ENCODE measurements around the gene DUSP8.

- TF ChIP-seq CTCF (IDR thresholded peaks at IDR 0.05) (no peak), POLR2A (IDR thresholded peaks at IDR 0.05) (no peak), EP300 (IDR thresholded peaks at IDR 0.05) (no peak)
These were observed 22.4 kb downstream of the DUSP8 start for GRCh38 chr11:1549338-1550330.

Data from ovary (tissue), 3 donors.